Measurements from ENCODE around the gene CHM.
A peak's percentile ranks its signal among the peaks of the same experiment; 100 is the strongest.

CHM gene

DNA sequence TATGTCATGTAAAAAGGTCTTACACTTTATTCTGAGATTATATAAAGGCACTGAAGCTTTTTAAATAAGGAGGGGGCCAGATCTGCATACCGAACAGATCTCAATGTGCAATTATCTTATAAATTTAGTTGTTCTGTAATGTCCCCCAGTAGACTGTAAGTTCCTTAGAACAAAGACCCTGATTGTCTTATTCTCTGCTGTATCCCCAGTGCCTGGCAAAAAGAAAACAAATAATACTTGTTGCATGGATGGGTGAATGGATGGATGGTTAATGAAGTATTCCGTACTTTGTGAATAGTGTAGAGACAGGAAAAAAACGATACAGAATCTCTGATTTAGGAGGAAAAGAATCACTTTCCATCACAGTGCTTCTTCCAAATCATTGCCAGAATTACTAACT, 141.5 kb downstream of the CHM start:
- no peak for FAIRE-seq

DNA sequence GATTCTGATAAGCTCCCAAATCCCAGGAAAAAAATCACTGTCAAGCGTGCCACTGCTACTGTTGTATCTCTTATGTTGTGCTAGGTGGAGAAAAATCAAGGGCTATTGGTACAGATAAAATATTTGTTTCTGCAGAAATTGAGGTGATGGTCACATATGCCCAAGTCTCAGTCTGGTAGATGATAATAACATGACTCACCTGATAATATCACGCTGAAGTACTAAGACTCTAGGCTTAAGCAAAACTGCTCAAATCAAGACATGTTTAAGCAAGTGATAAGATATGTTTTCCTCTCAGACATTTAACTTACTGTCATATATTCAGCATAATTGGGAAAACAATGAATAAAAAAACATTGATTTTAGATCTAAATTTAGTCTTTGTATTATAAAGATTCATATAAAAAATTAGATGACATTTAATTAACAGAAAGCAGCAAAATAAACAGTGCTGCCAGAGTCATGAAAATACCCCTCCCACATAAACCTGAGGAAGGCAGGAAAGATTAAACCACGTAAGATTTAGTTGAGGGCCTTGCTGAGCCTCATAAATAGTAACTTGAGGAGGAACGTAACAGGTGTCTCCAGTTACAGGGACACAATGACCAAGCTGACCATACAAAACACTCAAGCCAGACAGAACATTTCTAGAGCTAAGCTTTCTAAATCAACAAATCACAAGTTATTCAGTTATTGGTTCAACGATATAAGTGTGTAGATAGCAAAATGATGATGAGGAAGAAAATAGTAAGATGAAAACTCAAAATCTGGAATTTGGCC, 143.5 kb downstream of the CHM start:
- peak; percentile 92 for FAIRE-seq

DNA sequence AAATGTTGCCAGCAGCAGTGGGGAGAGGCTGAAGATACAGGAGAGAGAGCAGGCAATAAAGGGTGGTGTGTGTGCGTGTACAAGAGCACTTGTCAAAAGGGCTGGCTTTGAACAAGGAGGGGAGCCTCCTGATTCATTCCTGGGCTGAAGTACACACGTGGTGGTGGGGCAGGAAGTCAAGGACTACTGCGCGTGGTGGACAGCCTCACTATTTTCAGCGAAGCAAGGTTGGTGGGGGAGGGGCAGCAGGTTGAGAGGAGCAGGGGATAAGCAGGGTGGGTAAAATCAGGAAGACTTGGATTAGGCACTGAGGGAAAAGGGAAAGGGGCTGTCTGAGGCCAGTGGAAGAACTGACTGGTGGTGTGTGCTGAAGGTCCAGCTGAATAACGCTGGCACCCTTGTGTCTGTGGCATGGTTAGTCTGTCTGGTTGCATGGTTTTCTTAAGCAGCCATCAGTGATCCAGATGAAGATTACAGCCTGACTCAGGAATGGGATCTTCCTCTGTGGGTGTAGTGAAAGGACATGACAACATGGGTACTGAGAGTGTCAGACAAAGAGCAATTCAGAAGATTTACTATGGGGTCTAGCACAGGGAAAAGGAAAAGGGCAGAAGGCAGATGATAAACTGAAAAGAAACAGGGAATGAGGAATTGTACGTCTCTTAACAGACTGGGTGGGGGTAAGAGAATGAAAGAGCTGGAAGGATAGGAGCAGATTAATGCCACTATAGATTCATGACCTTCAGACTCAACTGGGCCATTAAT, 149.8 kb downstream of the CHM start:
- no peak for FAIRE-seq

DNA sequence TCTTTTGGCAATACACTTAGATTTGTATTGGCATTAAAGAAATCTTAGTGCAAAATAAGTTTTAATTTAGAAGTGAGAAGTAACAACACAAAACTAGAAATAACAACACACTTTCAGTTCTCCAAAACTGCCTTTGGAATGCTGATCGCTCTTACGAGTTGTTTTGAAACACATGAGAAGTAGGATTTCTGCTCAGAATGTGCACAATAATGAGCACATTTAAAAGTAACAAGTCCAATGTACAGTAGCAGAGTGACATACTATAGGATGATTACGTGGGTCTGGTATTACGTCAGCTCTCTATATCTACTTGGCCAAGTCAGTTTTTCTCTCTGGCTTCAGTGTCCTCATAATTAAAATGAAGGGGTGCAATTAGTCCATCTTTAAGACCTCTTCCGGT, 164.8 kb downstream of the CHM start:
- no peak for FAIRE-seq

DNA sequence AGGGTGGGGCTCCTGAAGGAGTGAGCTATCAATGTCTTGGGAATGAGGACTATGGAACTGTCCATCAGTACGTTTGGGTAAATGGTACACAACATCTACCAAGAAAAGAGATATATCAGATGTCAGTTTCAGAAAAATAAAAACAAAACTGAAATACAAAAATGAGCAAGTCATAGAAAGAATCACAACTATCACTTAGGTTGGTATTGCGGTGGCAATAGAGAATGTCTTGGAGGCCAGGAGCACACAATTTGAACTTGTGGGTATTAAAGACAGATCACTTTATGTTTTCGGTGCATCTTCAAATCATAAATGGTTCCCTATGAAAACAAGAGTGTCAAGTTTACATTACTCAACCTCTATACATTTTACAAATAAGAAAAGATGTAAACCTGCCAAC, 176.8 kb downstream of the CHM start:
- no peak for FAIRE-seq

DNA sequence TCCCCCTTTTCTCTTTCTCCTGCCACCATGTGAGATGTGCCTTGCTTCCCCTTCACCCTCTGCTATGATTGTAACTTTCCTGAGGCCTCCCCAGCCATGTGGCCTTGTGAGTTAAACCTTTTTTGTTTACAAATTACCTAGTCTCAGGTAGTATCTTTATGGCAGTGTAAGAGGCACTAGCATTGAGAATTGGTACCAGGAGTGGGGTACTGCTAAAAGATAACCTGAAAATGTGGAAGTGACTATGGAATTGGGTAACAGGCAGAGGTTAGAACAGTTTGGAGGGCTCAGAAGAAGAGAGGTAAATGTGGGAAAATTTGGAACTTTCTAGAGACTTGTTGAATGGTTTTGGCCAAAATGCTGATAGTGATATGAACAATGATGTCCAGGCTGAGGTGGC, 182.0 kb downstream of the CHM start:
- FAIRE-seq, result no peak

DNA sequence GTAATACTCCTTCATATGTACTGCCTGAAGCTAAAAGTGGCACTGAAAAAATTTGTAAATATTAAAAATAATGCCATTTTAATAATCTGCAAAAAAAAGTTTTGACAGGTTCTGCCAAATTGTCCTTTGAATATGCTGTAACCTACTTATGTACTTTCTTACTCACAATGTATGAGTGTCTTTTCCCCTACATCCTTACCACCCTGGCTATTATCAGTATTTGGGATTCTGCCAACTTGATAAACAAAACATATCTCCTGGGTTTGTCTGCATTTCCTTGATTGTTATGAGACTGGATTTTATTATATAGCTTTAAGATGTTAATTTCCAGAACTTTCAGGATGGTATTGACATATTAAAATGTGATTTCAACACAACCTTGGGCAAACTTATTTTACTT, 187.9 kb downstream of the CHM start:
- peak; percentile 69 for FAIRE-seq

DNA sequence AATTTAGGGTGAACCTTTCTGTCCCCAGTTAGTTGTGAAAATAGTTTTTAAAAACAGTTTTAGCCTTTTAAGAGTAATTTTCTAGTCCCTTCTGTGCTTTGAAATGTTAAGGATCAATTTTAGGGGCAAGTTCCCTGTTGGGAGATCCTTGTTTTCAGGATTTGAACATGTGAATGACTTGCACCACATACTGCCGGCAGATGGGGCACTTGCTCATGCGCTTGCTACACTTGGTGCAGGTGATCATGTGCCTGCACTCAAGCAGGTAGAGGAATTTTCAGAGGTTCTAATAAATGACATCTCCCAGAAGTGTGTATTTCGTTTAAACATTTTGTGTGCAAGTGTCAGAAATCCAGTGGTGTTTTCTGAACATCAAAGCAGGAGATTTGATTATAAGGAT, 195.9 kb downstream of the CHM start:
- no peak for FAIRE-seq

DNA sequence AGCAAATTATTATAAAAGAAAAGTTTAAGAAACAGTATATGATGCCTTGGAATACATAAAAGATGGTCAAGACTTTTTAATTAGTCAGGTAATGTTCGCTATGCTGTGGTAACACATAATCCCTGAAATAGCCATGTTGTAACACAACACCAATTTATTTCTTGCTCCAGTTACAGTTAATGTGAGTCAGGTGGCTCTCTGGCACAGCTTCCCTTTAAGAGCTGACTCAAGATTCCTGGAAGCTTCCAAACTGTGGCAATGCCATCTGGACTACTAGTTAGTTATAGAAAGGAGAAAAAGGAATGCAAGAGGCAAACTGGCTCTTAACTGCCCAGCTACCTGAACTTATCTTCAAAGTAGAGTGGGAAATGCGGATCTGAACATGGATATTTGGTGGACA, 210.5 kb downstream of the CHM start:
- peak; percentile 90 for FAIRE-seq

DNA sequence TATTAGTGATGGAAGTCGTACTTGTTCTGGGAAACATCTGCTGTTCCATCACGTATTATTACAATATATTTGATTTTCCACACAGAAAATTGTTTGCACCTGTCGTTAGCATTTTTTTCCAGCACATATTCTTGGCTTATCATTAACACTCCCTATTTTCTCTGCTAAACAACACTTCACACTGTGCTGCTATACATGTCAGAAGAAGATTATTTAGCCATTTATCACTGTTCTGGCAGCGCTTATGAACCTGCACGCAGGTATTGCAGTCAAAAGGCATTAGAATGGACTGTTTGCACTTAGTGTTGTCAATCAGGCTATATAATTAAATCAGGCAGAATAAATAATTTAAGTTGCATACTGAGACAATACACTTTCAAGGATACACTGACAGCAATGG, 218.6 kb downstream of the CHM start:
- FAIRE-seq, result peak; percentile 100

DNA sequence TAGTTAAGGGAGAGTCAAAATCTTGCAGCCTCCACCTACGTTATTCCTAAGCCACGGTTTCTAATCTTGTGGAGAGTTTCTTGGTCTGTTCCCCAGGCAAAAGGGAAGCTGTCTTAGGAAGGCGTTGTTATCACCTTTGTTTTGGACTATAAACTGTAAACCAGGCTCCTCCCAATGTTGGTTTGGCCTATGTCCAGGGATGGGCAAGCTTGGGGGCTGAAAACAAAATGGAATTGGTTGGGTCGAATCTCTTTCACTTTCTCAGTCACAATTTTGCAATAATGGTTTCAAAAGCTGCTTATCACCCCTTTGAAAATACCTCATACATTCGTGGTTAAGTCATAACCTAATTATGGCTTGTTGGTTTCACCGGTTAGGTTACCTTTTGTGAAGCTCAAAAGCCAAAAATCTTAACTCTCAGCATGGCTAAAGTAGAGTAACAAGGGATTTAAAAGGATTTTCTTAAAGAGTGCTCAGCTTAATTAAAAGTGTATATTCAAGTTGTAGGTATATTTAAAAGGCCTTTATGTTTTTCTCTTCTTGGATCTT, 232.1 kb downstream of the CHM start:
- FAIRE-seq, result no peak
